GM19455 (cell line): ENCODE measurements around the gene SLC9A8.

ENCODE experiments used
- ATAC-seq: cut with Tn5 transposase; IDR thresholded peaks from one replicate; pipeline ENCODE4 v1.9.1; 2021; ENCODE audit not compliant: unreplicated experiment

Gene SLC9A8

DNA sequence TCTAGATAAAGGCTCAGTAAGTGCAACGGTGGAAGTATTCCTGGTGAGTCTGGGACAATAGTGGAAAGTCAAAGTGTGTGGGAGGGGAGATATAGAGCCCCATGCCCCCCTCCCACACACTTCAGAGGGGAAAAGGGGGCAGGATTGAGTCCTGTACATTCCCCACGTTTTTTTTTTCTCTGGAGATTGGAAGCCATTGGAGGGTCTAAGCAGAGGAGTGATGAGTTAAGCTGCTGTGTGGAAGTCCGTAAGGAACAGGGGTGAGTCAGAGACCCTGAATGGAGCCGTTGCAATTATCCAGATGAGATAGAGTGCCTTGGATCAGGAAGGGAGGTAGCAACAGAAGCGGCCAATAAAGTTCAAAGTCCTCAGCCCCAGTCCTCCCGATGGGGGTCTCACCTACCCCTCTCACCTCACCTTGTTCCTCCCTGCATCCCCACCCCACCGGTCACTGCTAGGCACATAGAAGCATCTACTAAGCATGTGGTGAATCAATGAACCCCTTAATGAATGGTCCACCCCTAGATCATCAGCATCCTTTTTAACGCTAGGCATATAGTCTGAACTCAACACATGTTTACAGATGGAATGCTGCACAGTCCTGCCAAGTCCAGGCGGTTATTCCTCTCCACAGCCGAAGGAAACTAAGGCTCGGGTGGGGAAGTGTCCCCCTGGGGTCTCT is 662 bp upstream of the SLC9A8 start:
- ATAC-seq = peak; percentile 6

DNA sequence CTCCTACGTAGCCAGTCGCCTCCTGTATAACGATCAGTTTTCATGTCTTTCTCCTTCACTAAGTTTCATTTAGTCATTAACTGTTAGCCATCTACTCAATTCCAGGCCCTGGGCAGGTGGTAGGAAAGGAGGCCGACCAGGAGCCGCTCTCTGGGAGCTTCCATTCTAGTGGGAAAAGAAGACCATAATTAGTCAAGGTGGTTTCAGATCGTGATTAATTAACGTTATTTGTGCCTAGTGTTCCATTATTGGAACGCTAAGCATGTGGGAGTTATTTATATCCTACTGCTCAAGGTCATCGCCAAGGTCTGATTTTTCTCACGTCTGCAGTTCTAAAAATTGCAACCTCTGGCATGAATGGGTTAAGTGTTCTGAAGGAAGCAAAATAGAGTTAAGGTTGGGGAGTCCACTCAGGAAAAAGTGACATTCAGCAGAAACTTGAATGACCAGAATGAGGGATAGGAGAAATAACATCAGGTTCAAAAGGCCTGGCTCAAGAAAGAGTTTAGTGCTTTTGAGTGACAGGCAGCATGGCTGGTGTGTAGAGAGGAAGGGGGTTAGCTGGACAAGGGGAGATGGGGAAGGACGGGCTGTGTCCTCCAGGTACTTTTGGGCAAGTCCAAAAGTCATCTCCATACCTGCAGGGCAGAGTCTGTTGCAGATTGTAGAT is 812 bp downstream of the SLC9A8 start:
- no peak for ATAC-seq

DNA sequence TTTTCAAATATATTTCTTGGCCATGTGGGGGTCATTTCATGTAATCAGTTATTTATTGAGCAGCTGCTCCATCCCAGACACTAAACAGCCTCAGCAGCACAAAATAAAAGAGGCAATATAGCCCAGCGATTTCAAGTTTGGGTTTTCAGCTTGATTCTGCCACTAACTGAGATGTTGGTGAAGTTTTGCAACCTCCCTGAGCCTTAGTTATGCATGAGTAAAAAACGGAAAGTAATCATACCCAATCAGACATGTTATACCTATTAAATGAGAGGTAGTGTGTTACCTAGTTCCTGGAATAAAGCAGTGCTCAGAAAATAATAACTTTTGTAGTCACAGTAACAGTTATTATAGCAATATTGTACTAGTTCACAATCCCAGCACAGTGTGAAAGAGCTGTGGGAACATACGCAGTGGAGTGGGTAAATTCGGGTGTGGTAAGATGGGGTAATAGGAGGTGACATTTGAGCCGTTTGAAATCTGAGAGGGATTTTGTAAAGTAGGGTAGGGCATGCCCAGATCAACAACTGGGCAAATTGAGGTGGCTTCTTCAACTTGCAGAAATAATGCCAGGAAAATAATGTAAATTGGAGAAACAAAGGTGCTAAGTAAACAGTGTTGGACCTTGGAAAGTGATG is 1.5 kb downstream of the SLC9A8 start:
- no peak for ATAC-seq

DNA sequence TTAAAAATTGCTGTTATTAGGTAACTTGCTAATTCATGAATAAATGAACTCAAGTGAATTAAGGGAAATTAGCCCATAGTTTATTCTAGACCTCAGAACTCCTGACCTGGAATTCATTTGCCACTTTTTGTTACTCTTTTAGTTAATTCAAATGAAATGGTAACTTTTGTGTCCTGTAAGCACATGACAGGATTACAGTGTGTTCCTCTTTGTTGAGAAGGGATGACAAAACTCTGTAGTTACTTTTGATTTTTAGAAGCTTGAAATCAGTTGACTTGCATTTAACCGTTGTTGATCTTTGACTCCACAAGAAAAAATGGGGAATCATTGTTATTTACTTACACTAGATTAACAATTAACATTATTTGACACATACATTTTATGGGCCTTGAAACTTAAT is 6.2 kb downstream of the SLC9A8 start:
- no peak for ATAC-seq

DNA sequence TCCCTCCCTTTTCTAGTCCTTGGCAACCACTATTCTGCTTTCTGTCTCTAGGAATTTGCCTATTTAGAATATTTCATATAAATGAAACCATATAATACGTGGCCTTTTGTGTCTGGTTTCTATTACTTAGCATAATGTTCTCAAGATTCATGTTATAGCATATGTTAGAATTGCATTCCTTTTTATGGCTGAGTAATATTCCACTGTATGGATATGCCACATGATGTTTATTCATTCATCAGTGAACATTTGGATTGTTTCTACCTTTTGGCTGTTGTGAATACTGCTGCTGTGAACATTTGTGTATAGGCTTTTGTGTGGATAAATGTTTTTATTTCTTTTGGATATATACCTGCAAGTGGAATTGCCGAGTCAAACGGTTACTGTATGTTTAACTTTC is 7.1 kb downstream of the SLC9A8 start:
- no peak for ATAC-seq

DNA sequence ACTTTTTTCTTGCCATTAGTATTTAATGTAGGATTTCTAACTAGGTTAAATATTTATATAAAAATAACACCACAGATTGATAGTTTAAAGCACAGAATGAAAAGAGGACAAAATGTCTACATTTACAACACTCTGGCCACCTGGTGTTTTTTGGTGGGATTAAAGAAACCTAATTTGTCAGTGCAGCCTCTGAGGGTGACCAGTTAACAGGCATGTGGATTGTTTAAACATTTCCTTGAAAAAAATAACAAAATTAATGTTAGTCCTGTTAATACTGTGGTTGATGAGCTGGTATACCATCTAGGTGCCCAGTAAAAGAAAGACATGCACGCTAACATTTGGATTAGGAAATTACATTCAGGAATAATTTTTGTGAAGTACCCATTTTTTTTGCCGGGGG is 8.8 kb downstream of the SLC9A8 start:
- ATAC-seq = no peak

DNA sequence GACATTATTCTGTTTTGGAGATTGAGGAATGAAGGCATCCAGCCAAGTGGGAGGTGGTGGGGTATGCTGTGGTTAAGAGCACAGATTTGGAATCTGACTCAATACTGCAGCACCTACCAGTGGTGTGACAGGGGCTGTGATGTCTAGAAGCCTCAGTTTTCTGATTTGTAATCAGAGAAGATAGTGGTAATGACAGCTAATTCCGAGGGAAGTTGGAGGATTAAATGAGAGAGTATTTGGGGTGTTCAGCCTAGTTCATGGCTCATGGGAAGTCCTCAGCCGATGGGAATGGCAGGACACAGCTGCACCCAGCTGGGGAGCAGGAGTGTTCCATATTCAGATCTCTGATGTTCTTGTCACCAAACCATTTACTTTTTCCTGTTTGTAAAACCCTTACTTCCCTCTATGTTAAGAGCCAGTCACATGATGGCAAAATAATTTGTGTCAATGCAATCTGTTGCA is 9.3 kb downstream of the SLC9A8 start:
- ATAC-seq = no peak

DNA sequence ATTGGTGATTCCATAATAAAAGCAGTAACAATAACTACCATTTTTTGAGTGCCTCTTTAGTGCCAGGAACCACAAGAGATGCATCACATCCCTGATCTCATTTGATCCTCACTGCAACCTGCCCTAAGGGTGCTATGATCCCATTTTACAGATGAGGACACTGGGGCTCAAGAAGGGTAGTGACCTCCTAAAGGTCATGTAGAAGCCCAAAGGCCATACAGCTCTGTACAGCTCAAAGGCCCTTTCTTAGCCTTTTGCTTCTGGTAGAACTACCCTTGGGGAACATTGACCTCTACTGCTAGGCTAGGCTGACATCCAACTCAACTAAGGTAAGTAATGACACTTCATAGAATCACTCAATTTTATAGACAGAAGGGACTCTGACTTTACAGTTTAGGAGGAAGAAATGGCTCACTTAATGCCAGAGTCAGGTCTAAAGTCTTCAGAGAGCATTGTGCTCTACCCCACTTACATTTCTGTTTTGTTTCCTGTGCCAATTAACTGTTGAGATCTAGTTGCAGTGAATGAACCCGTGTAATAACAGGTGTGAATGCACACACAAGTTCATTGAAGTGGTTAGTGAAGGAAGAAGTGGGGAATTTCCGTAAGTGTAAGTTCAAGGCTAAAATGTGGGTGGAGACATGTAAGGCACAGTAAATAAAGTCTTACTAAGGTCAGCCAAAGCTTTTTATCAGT is 10.7 kb downstream of the SLC9A8 start:
- no peak for ATAC-seq

DNA sequence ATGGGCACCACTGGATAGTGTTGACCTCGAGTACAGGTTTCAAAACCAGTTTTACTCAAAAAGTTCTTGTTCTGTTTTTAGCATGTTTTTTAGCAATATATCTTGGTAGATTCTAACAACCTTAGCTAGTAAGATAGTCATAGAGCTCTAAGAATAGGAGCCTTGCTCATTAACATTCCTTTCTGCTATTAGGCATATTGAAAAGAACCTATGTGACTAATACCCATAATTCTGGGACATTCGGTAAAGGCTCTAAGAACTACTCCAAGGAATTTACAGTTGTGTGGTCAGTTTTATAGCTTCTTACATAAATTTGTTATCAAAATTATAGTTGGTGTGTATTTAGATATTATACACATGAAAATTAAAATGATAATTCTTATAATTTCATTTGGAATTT is 11.6 kb downstream of the SLC9A8 start:
- no peak for ATAC-seq

DNA sequence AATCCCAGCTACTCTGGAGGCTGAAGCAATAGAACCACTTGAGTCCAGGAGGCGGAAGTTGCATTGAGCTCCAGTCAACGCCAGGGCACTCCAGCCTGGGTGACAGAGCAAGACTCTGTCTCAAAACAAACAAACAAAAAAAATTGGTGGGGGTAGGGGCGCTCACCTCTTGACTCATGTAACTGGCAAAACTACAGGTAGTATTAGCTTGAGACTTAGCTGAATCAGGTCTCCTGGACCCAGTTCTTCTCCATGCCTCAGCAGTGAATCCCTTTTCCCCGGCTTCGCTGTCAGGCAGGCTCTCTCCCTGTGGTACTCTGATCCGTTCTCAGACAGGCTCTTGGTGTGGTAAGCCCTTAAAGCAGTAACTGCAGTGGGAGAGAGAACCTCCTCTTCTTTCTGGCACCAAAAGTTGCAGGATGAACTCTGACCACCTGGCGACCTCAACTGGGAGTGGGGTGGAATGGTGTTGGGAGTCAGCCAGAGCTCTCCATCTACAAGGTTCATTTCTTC is 12.9 kb downstream of the SLC9A8 start:
- no peak for ATAC-seq

DNA sequence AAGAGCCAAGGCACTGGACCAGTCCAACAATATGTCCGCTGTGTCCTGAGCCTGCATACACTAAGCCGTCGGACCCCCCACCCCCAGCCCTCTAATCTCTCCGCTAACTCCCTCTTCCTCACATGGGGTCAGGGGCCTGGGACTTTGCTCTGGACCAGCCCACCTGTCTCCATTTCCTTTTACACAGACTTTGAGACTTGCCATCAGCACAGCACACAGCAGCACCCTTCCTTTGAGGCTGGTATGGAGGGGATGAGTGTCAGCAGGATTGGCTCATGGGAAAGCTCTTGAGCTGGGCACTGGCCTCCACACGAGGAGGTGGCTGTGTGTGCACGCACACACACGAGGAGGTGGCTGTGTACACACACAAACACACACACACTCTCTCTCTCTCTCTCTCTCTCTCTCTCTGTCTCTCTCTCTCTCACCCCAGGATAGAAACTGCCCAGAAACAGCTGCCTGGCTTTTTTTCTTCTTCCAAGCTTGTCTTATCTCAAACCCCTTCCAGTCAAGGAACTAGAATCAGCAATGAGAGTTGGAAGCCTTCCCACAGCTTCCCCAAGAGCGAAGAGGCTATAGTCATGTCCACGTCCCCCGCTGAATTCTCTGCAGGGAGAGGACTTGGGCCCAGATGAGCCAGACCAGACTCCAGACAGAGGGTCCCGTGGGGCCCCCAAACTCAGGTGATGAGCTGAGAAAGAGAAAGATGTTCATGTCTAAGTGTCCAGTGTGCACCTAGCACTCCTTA is 18.6 kb downstream of the SLC9A8 start:
- ATAC-seq = no peak

DNA sequence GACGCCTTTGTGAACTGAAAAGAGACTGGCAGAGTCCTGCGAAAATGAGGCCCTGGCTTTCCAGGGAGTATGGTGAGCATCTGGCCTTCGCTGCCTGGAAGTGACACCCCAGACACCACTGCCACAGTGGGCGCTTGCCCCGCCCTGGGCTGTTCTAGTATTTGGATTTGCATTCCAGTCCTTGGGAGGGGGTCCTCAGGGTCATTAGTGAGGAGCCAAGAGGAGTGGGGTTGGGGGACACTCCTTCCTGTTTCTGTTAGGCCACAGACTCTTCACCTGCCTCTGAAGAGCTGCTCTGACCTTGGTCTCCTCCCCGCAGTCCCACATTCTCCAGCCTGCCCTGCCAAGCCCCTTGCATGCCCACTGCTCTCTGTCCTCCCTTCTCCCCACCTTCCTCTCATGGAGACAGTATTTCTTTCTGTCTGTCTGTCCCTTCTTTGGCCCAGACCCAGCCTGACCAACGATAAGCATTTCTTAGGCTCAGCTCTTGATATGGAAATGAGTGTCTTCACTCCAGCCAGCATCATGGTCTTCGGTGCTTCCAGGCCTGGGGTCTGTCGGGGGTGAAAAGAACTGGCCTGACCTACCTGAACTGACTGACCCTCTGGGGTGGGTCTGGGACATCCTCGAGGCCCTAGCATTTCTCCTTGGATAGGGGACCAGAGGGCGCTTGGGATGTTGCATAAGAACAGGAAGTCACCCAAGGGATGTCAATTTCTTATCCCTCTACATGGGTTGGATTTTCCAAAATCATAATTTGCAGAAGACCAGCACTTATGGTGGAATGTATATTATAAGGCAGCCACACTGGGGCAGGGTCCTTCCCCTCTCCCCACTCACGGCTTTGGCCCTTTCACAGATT is 19.4 kb downstream of the SLC9A8 start:
- ATAC-seq = no peak

DNA sequence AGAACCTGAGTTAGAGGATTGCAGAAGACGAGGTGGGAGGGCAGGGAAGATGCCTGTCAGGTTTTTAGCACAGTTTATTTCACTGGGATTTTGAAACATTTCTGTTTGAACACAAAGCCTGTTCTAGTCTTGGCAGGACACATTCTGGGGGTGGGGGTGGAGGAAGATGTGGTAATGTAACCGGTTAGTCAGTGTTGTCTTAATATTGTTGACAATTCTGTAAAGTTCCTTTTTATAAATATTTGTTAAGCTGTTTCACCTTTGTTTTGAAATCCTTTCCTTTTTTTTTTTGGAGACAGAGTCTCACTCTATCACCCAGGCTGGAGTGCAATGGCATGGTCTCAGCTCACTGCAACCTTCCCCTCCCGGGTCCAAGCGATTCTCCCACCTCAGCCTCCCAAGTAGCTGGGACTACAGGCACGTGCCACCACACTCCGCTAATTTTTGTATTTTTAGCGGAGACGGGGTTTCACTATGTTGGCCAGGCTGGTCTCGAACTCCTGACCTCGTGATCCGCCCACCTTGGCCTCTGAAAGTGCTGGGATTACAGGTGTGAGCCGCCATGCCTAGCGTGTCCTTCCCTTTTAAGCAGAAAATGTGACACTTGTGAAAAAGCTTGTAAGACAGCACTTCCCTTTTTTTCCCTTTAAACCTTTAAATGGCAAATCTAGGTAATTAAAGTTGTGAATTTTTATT is 20.2 kb downstream of the SLC9A8 start:
- ATAC-seq = no peak

DNA sequence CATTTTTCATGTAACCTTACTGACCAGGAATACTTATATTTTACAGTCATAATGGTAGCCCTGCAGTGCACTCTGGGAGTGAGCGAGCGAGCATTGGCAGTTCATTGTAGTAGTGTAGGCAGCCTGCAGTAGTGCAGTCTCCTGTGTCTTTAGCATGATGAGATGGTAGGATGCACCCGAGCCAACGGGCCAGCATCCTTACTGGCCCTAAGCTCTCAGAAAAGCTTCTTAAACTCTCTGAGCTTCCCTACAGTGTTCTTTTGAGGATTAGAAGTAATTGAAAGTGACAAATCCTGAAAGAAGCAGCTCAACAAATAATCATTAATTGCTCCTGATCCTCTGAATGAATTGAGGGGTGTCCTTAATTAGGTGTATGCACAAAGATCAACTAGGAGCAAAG is 20.9 kb downstream of the SLC9A8 start:
- no peak for ATAC-seq

DNA sequence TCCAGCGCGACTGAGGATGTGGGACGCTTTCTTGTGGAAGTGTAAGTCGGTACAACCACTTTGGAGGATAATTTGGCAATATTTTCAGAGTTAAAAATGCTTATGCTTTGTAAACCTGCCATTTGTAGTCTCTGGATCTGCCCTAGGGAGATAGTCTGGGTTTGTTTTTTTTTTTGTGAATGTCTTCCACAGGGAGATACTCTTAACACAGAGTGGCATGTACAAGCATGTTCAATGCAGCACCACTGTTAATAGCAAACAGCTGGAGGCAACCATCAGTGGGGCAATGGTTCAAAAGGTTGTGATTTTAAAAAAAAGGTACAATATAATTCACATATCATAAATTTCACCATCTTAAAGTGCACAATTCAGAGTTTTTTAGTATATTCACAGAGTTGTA is 22.4 kb downstream of the SLC9A8 start:
- no peak for ATAC-seq

DNA sequence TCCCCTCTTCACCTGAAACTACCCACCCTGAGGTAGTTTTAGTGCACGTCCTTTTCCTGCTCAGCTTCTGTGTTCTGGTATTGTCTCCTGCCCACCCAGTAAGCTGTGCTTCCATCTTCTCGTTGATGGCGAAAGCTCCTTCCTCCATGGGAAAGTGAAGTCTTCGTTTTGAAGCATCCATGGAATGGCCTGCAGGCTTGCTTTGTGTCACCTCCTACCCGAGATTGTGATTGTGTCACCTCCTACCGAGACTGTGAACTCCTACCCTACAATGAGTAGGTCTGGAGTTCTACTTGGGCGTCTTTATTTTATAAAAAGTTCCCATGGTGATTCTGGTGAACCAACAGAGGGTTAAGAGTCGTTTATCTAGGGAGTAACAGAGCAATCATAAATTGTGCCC is 25.9 kb downstream of the SLC9A8 start:
- ATAC-seq = no peak

DNA sequence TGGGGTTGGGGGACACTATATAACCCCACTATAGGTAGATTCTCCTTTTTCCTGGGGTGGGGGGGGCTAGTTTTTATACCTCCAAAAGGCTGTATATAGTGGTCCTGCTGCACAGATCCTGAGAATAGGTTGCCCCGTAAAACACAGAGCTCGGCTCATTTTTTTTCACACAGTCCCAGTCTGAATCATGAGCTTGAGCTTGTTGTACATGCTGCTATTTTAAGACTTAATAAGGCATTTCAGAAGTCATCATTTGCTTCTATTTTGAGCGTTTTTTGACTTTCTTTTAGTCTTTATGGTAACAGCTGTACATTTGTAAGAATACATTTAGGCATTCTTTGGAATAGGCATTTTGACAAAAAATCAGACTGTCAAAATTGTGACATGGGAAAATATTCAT is 30.5 kb downstream of the SLC9A8 start:
- ATAC-seq = no peak

DNA sequence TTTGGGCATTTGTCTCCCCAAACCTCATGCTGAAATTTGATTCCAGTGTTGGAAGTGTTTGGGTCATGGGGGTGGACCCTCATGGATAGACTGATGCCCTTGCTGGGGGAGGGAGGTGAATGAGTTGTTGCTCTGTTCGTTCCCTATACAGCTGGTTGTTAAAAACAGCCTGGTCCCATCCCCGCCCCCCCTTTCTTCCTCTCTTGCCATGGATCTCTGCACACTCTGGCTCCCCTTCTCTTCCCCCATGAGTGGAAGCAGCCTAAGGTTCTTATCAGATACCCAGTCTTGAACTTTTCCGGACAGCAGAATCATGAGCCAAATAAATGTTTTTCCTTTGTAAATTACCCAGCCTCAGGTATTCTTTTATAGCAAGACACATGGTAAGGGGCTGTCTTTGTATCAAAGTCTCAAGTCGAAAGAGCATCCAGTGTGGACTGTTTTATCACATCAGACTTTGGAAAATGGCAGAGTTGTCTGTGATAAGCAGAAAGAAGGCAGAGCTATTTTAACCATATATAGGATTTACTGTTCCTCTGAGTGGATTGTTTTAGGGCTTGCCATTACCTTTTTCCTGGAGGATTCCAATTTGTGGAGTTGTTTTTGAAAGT is 31.2 kb downstream of the SLC9A8 start:
- no peak for ATAC-seq

DNA sequence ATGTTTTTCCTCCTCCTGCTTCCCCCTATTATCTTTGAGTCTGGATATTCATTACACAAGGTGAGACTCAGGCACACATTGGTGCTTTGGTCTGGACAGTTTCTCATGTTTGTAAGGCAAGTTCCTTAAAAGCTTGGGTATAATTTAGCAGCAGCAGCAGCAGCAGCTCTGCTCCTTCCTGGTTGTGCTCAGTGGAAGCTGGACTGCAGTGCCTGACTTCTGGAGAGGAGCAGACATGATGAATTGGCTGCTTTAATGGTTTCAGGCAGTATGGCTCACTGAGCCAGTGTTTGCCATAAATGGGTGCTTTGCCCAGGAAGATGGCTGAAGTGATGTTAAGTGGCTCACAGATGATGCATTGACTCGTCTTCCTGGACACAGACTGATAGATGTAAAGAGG is 32.4 kb downstream of the SLC9A8 start:
- no peak for ATAC-seq
